MM.1S (cell line): ENCODE measurements around the gene EHBP1L1.

Experiments
- CTCF ChIP-seq: fragments of 300-600 bp; sonication (generic); IDR thresholded peaks from 2 replicates; pipeline ENCODE4 v1.5.1; 2016; ENCODE audit warnings: antibody characterized with exemption, low read length, mixed read lengths
- EZH2 ChIP-seq: fragments of 300-600 bp; sonication (generic); optimal IDR thresholded peaks from 2 replicates; pipeline ENCODE3; 2017; ENCODE audit warnings: low read depth, mild to moderate bottlenecking, antibody characterized with exemption, low read length, mixed read lengths
- EZH2phosphoT487 ChIP-seq: fragments of 300-600 bp; sonication (generic); IDR thresholded peaks from 2 replicates; pipeline ENCODE4 v1.6.1; 2018; ENCODE audit warnings: antibody characterized with exemption, low read length

- TF ChIP-seq CTCF = no peak
- TF ChIP-seq EZH2 = no peak
- TF ChIP-seq EZH2phosphoT487 = no peak
These were observed 44.8 kb downstream of the EHBP1L1 start for GRCh38 chr11:65620666-65621065.
